HG03457 (cell line): ENCODE results near the gene RAB9A.
A peak's percentile ranks its signal among the peaks of the same experiment; 100 is the strongest.
"Not testable (repeated sequence)": the region's sequence is repeated elsewhere in the genome, so short reads cannot be mapped to it uniquely, and the experiment has no call there.

Experiments used
- ATAC-seq: cut with Tn5 transposase; IDR thresholded peaks from one replicate; pipeline ENCODE4 v1.9.1; 2021; ENCODE audit warnings: moderate number of reproducible peaks; ENCODE audit not compliant: unreplicated experiment

Gene RAB9A

DNA sequence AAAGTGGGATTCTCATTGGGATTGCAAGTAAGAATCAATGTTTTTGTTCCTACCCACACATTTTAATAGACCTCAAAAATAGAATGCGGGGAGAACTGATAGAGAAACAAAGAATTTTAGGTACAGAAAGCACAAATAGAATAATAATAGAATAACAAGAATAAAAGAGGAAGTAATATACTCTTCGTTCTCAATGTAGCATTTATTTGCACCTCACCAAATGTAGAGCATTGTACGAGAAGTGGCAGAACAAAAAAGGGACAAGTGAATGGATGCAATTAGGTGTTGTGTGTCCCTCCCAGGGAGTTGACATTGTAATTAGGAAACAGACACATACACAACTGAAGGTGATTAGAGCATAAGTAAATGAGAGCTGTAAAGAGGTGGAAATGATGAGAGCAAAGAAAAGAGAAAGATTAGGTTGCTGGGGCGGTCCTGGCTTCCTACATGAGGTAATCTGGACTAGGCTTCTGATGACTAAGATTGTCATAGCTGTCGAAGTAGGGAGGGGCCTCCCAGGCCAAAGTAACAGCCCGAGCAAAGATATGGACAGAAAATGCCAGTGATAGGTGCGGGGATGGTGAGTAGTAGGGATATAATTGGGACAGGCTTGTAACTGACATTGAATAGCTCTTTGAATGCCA is 10.4 kb downstream of the RAB9A start:
- ATAC-seq, result no peak

DNA sequence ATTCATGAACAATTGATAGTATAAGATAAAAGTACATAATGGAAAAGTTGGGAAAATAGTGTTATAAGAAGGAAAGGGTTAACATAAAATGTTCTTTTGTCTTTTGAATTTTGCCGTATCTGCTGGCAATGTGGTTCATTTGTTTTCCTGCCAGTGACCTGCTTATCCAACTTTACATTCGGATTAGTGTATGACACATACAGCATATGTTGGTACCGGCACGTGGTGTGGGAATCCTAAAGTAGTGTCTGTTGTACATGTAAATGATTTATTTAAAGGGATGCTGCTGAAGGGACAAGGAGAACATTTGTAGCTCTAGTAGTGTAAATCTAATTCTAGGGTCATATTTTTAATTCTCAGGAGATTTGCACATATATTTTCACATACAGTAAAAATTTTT is 11.5 kb downstream of the RAB9A start:
- no peak for ATAC-seq

DNA sequence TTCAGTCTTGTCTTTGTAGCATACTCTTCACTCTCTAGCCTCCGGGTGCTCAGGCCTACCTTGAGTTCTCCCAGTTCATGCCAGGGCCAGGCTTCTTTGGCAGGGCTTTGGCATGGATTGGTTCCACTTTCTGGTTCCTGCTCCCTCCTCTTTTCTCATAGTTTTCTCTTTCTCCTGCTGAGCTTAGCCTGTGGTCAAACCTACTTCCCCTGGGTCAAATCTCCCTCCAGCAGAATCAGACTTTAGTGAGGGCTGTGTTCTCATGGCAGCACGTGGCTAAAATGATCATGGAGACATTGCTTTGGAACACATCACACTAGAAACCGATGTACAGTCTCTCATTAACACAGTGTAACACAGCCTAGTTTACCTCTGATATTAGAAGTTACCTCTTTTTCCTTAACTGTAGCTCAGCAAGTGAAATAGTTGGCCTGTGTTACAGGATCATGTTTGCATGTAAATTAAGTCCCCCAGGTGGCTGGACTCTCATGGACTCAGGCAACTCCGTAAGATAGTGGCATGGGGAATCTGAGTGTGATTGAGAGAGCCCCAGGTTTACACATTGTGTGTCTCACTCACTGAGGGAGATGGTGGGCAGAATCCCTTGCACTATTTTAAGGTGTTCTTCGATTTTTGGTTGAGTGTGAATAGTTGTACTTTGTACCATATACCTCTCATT is 13.3 kb downstream of the RAB9A start:
- no peak for ATAC-seq

DNA sequence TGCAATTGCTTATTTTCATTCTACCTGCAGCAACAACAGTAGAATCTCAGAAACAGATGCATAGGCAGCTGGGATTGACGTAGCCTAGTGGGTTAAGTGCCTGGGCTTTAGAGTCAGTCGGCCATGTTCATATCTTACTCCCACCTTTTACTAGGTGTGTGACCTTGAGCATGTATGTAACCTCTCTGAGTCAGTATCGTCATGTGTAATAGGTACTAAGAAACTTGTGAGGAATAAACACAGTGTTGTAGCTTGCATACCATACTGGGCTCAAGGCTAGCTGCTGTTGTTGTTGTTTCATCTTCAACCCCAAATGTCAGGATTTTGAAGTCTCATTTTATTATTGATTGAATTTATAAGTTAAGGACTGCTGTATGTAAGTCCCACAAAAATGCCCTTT is 14.2 kb downstream of the RAB9A start:
- ATAC-seq, result no peak

DNA sequence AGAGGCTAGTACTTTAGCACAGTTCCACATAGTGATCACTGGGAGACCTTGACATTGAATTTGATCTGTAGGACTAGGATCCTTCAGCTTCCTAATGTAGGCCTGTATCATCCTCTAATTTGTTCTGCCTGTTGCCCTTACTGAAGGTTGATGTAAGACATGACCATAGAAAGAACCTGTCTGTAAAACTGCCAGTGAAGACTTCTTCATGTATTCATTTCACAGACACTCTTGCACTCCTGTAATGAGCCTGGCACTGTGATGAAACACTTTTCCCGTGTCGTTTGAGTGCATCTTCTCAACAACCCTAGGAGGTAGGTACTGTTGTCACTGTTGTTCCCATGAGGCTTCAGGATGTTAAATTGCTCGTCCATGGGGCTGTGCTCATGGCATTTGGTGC is 14.7 kb downstream of the RAB9A start:
- ATAC-seq, result no peak

DNA sequence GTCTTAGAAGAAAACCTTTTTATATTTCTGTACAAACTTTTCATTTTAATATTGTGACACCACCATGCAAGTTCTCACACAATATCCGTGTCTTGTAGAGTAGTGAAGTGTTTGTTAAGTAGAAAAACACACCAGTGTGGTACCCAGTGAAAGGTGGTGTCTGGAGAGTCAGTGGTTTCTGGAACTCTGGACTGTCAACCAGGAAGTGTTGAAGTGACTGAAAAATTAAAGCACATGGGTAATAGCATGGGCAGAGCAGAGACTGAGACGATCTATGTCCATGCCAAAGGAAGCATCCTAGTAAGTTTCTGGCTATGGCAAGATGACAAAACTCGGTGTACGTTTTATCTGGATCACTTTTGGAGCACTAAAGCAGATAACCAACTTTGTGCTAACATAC is 22.2 kb downstream of the RAB9A start:
- no peak for ATAC-seq

DNA sequence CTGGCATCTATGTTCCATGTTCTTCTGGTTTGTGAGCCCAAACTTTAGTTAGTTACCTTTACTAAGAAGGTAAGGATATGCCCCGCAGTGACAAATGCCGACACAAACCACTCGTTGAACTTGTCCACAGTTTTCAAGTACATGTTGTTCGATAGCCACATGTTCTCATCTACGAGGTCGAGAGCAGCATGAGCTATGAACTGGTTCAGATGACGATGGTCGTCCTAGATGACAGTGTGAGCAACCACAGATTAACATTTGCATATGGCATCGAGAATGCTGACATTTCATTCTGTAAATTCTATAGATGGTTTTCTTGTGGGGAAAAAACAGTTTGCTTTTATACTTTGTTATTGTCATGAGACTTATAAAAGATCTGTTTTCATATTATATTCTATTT is 27.5 kb downstream of the RAB9A start:
- ATAC-seq, result no peak

DNA sequence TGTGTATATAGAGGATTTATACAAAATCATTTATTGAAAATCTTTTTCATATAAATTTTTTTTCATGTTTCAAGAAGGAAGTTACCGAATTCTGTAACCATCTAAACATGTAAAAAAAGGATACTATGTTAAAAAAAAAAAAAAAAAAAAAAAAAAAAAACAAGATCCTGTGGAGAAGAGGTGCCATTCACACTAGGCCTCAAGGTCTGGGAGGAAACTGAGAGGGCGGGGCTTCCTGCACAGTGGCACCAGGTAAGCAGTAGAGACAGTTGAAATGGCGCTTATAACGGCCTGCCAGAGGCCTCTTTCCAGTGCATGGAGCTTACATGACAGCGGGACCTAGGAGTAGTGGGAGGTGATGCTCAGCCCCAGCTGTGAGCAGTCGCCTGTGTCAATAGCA is 28.0 kb downstream of the RAB9A start:
- no peak for ATAC-seq

DNA sequence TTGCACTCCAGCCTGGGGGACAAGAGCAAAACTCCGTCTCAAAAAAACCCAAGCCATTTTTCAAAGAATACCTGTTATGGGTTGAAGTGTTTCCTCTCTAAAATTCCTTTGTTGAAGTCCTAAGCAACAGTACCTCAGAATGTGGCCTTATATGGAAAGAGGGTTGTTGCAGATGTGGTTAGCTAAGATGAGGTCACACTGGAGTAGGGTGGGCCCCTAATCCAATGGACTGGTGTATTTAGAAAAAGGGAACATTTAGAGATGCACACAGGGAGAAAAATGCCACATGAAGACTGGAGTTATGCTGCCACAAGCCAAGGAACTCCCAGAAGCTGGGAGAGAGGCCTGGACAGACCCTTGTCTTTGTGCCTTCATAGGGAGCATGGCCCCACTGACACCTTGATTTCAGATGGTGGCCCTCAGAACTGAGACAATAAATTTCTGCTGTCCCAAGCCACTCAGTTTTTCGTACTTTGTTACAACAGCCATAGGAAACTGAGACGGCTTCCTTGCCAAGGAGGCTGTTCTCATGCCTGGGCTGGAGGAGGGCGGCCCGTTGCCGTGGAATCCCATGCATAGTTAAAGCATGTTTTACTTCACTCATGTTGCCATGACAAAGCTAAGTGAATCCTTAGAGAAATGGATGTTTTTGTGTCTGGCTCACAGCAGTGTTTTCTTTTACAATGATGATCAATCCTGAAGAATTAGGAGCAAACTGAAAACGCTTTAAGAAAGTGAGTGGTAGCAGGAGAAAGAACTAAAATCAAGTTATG is 29.0 kb downstream of the RAB9A start:
- ATAC-seq, result no peak

DNA sequence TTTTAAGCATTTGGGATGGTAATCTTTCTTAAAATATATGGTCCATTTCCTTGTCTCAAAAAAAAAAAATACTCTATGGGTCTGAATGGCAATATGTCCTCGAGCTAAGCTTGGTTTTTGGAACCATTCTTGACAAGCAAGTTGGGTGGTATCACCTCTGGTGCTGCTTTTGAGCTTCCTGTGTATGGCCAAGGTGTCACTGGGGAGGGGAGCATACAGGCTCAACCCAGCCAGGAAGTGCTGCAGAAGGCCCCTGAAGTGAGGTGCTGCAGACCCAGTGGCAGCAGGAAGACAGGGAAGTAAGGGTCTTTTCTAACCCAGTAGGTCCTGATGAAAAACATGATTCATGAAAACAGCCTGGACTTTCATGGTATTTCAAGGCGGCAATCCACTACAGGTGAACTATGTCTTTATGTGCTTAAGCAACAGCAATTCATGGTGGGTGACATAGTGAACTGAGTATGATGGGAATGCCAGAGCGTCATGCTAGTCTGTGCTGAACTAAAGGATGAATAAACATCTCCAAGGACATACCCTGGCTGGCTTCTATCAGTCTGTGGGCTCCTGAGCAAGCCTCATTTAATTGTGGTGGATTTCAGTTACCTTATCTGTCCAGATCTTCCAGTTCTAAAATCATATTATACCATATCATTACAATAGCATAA is 30.4 kb downstream of the RAB9A start:
- ATAC-seq, result no peak

DNA sequence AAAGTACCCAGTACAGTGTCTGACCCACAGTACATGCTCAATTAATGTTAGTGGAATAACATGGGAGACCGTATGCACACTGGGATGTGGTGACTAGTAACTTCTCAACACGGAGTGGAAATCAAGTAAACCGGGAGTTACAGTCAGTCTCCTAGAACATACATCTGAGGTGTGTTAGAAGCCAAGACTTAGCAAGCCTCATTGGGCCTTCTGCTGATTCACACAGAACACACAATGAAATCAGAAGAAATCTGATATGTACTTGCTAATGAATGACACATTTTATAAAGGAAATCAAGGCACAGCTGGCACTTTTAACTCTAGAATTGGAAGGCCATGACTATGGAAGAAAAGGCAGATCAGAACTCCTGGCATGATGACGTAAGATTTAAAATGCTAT is 32.4 kb downstream of the RAB9A start:
- ATAC-seq, result no peak

DNA sequence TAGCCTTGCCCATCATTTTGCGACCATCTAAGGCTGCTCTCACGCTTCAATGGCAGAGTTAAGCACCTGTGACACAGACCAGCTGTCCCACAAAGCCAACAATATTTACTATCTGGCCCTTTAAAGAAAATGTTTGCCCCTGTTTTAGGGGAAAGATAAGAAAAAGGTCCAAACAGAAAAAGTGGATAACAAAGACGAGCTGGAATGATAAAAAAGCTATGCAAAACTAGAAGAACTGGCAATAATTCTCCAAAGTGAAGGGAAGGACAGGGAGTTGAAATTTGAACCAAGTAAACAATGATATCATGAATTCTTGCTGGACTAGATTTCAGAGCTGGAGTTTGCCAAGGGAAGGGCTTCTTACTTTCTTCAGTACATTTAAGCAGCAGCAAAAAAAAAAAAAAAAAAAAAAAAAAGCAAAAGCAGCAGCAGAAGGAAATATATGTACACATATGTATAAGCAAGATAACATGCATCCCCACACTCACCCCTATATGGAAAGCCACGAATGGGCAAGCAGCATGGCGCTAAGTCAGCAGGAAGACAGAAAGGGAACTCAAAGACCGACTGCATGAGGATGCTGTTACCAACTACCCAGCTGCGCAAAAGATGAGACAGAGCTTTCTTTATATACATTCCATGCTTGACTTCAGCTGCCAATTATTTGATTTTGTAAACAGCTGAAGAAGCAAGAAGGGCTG is 33.0 kb downstream of the RAB9A start:
- no peak for ATAC-seq

DNA sequence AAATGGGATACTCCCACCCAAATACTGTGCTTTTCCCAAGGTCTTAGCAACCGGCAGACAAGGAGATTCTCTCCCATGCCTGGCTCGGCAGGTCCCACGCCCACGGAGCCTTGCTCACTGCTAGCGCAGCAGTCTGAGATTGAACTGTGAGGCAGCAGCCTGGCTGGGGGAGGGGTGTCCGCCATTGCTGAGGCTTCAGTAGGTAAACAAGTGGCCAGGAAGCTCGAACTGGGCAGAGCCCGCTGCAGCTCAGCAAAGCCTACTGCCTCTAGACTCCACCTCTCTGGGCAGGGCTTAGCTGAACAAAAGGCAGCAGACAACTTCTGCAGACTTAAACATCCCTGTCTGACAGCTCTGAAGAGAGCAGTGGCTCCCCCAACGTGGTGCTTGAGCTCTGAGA is 36.0 kb downstream of the RAB9A start:
- not testable (repeated sequence) for ATAC-seq

DNA sequence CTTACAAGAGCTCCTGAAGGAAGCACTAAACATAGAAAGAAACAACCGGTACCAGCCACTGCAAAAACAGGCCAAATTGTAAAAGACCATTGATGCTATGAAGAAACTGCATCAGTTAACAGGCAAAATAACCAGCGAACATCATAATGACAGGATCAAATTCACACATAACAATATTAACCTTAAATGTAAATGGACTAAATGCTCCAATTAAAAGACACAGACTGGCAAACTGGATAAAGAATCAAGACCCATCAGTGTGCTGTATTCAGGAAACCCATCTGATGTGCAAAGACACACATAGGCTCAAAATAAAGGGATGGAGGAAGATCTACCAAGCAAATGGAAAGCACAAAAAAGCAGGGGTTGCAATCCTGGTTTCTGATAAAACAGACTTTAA is 37.7 kb downstream of the RAB9A start:
- not testable (repeated sequence) for ATAC-seq

DNA sequence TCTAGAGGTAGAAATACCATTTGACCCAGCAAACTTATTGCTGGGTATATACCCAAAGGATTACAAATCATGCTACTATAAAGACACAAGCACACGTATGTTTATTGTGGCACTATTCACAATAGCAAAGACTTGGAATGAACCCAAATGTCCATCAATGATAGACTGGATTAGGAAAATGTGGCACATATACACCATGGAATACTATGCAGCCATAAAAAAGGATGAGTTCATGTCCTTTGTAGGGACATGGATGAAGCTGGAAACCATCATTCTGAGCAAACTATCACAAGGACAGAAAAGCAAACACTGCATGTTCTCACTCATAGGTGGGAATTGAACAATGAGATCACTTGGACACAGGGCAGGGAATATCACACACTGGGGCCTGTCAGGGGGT is 41.6 kb downstream of the RAB9A start:
- not testable (repeated sequence) for ATAC-seq

DNA sequence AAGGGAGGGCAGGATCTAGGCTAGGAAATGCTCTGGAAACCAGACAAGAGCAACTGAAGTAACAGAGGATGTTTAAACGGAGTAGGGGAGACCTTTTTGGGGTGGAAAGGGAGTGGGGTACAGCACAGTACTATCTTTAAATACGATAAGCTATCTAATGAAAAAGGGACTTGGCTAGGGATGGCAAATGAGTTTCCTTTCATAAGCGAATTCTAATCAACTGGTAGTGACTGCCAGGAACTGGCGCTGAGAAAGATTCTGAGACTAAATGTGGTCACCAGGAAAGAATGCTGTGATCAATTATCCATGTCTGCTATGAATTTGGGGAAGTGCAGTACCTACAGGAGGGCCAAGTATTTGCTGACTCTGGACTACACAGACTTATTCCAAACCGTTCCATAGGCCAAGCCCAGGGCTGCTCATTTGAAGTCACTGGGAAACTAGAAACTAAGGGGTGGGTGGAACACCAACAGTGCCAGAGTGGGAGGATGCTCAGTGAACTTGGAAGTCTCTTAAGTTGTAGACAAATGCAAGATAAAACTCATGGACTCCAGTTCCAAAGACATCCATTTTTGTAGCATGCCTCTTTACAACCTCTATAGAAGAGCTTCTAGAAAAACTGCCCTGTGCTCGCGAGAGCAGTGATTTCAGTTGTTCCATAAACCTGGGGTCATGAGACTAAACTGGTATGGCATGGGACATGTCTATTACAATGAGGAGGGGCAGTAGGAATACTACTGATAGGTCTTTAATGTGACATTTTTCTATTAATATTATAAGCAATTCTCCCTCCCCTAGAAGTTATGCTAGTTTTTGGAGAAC is 43.5 kb downstream of the RAB9A start:
- no peak for ATAC-seq

DNA sequence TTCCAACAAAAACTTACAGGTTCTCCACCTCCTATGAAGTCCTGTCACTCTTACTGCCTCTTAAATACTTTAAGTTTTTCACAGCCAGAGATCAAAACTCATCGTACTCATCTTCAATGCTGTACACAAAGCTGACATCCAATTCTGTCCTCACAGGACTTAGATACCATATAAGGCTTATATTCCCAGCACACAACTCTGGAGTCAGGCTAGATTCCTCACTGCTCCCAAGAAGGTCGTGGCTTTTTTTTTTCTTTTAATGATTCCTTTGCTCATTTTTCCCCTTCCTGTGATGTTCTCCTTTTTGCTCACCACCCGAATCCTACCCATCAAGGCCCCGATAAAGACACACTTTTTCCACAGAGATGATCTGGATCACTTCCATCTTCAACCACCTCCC is 44.6 kb downstream of the RAB9A start:
- ATAC-seq, result no peak

DNA sequence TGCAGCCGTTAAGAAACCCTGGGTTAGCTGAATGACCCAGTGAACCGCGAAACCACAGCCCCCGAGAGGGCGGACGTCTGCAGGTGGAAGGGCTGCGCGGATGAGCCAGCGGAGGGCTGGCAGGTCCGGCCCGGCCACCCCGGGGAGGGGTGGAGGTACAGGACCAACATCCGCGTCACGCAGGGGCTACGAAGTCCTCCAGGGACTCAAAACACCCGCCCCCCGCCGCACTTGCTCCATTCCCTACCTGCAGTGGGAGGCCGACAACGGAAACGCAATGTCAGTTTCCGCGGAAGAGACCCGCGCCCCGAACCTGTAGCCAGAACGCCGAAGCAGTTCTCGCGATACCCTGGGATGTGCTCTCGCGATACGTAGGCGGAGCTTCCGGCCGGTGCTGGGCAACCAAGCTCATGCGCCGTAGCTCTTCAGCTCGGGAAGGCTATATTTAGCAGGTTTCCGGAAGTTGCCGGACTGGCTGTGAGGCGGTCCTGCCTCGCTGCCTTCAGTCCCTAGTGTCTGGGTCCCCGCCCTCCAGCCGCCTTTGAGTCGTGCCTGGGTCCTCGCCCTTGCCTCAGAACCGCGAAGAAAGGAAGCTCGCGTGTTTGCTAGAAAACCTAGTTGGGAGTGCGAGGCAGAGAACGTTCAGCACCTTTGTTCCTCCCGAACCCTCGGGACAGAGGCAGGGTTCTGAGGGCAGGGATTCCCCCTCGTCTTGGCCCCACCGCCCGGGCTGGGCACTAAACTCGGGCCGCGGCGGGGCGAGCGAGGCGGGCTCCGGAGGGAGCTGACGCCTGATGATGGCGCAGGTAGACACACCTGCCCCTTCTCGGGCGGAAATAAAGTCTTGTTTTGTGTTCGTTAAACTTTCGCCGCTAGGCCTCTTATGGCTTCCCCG is 45.6 kb downstream of the RAB9A start, which contains the start of the genes OFD1 and TRAPPC2:
OFD1 (plus strand) TSS at position 471 of the 895 bp plus-strand sequence; CDS start at position 795, 324 bp downstream.
TRAPPC2 (minus strand) TSS at position 343 of the 895 bp plus-strand sequence. CDS start 14,657 bp downstream, outside the sequence.
- peak; percentile 82 for ATAC-seq

DNA sequence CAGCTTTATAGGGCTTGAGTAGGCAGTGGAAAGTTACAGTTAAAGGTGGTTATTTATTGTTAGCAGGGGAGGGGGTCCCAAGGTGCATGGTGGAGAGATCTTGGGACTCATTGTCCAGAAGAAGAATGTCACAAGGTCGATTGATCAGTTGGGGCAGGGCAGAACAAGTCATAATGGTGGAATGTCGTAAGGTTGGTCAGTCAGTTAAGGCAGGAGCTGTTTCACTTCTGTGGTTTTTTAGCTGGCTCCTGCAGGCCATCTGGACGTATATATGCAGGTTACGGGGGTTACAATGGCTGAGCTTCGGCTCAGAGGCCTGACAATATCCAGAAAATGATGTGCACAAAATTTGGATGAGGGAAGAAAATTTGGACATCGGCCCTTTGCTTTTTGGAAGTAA is 52.8 kb downstream of the RAB9A start:
- no peak for ATAC-seq
